ENCODE measurements around the gene QSOX2.

- TF ChIP-seq CTCF (IDR thresholded peaks at IDR 0.05) (no peak), POLR2A (IDR thresholded peaks at IDR 0.05) (no peak), POLR2AphosphoS5 (IDR thresholded peaks at IDR 0.05) (no peak)
Measured at GRCh38 chr9:136239135-136239982, 6.3 kb downstream of the QSOX2 start.
